ENCODE results near the gene CAPS. TPM values are rescaled to one million over a fixed set of nuclear protein-coding genes. Genes with fewer than 3 reads are reported as not detected.

The CAPS gene
- total and polyA plus RNA-seq, 12 donors, result 7.1 to 146 (median 19.2) TPM

DNA sequence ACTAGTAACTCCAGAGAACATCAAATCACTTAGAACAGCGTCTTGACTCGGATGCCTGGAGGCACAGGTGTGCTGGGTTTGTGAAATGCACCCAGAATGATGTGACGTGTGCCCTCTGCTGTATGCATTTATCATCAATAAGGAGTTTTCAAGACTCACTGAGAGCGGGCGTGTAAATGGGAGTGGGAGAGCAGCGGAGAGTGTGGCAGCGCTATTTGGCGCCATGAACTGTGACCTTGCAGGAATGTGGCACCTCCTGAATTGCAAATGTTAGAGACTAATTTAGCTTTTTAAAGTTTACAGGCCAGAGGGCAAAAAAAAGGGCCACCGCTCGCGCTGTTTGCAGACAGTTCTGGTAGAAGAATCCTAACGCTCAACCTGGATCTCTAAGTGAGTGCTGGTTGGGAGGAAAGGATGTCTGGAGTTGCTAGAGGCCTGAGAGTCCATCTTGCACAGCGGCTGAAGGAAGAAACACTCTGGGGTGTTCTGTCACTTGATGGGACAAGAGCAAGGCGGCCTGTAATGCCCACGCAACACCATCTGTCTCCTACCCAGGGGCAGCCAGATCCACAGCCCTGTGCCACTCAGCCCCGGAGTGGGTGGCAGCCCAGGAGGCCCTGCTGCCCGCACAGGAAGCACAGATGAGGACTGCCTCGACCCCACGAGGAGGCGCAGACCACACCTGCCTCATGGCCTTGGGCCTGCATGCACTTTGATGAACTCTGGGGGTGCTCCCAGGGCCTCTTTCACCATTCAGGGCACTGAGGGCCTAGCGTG is 44.2 kb downstream of the CAPS start:
- H3K4me3 ChIP-seq, result no peak overlapping the region
- no peaks in the 10 kb centered on the region for H3K9me3 ChIP-seq (replicated peaks in 1 of 3)
- TF ChIP-seq POLR2A (IDR thresholded peaks at IDR 0.05), result no peak
- TF ChIP-seq, protein P1, sequence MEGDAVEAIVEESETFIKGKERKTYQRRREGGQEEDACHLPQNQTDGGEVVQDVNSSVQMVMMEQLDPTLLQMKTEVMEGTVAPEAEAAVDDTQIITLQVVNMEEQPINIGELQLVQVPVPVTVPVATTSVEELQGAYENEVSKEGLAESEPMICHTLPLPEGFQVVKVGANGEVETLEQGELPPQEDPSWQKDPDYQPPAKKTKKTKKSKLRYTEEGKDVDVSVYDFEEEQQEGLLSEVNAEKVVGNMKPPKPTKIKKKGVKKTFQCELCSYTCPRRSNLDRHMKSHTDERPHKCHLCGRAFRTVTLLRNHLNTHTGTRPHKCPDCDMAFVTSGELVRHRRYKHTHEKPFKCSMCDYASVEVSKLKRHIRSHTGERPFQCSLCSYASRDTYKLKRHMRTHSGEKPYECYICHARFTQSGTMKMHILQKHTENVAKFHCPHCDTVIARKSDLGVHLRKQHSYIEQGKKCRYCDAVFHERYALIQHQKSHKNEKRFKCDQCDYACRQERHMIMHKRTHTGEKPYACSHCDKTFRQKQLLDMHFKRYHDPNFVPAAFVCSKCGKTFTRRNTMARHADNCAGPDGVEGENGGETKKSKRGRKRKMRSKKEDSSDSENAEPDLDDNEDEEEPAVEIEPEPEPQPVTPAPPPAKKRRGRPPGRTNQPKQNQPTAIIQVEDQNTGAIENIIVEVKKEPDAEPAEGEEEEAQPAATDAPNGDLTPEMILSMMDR (IDR thresholded peaks at IDR 0.05), result no peak
- DNase-seq, result no peak
- peaks cover 70 to 99% of the 10 kb centered on the region in 2 donors for H3K4me1 ChIP-seq (replicated peaks in 1 of 2)
- H3K27ac ChIP-seq, result peak overlapping the region in 3 of 5 donors; percentile 35 to 94 (median 93)
- intact Hi-C loops (cut with DNase I), result loop anchor here in 1 of 2 donors (5.0 kb wide), 1 partner anchor 41 kb away; no protein-coding TSS in a partner anchor
- H3K27me3 ChIP-seq, result no peaks in the 10 kb centered on the region
- no peaks in the 10 kb centered on the region for H3K36me3 ChIP-seq (replicated peaks in 1 of 2)
- 86 to 95% (median 90%) methylated on average over 13 to 21 of the region's 21 CpGs for WGBS, 4 donors

DNA sequence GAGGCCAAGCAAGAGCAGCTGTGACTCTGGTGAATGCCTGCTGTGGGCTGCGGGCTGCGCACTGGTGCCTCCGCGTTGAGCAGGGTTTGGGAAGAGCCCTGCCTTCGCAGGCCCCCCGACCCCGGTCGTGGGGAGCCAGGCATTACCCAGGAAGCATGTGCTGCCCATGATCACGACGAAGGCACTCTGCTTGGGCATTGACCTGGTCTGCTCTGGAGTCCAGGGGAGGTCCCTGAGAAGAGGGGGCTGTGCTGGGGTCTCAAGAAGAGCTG is 44.7 kb downstream of the CAPS start:
- Histone ChIP-seq H3K27me3 (no peaks in the 10 kb centered on the region), H3K4me3 (no peak overlapping the region), H3K4me1 (replicated peaks in 1 of 2) (peaks cover 65 to 95% of the 10 kb centered on the region in 2 donors), H3K36me3 (replicated peaks in 1 of 2) (no peaks in the 10 kb centered on the region), H3K27ac (peak overlapping the region in 2 of 5 donors; percentile 93 to 94), H3K9me3 (replicated peaks in 1 of 3) (no peaks in the 10 kb centered on the region)
- intact Hi-C loops (cut with DNase I), result loop anchor here in 1 of 2 donors (5.0 kb wide), 1 partner anchor 41 kb away; no protein-coding TSS in a partner anchor
- TF ChIP-seq POLR2A (IDR thresholded peaks at IDR 0.05), result no peak
- TF ChIP-seq, protein P1 (IDR thresholded peaks at IDR 0.05), result no peak
- no peak for DNase-seq
- 76 to 91% (median 88%) methylated on average over 9 to 10 of the region's 10 CpGs for WGBS, 4 donors

DNA sequence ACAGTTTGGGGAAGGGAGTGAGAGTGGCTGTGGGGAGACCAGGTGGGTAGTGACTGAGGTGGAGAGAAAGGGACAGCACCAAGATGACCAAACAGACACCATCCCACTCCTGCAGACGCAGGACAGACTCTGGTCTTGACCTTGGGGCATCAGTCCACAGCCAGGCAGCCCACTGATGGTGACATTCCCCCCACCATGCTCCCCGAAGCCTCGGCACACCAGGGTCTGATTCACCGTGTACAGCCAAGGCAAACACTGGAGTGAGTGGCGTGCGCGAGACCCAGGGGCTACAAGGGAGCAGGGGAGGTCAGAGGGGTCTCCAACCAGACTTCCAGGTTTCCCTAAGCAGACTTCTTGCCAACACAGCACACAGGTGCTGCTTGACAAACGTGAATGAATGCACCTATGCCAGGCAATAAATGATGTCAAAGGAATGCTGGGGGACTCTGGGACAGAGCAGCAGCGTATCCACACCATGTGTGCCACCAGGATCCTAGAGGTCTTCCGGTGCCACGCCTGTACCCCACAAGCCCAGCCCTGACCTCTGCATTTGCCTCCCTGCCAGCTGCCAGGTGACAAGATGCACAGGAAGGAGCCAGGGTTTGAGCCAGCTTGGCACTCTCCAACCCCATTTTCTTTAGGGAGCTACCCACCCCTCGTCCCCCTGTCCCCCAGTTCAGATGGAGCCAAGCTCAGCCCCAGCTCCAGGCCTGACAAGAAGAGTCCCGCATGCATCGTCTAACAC is 45.4 kb downstream of the CAPS start:
- Histone ChIP-seq H3K4me3 (no peak overlapping the region), H3K4me1 (replicated peaks in 1 of 2) (peaks cover 59 to 92% of the 10 kb centered on the region in 2 donors), H3K36me3 (replicated peaks in 1 of 2) (no peaks in the 10 kb centered on the region), H3K27ac (peak overlapping the region; percentile 36 to 94 (median 82)), H3K27me3 (no peaks in the 10 kb centered on the region), H3K9me3 (replicated peaks in 1 of 3) (no peaks in the 10 kb centered on the region)
- intact Hi-C loops (cut with DNase I), result loop anchor here in 1 of 2 donors (5.0 kb wide), 1 partner anchor 42 kb away; no protein-coding TSS in a partner anchor
- DNase-seq, result no peak
- TF ChIP-seq, protein P1 (IDR thresholded peaks at IDR 0.05), result no peak
- TF ChIP-seq POLR2A (IDR thresholded peaks at IDR 0.05), result no peak
- 39 to 52% (median 44%) methylated on average over 10 to 14 of the region's 14 CpGs for WGBS, 4 donors
